Testis (tissue), 2 donors: ENCODE results near the gene WDR37.

Experiments used
- CTCF ChIP-seq, 3 experiments: fragments of 450-650 bp in 2 of 3; fragments of 200-600 bp in 1 of 3; sonication (generic) in 1 of 3; IDR thresholded peaks; one replicate each; pipeline ENCODE4 v1.5.1; 2016 to 2019; ENCODE audit warnings: antibody characterized with exemption in 3 of 3, mild to moderate bottlenecking in 2 of 3, moderate library complexity in 1 of 3
- POLR2A ChIP-seq: fragments of 450-650 bp; IDR thresholded peaks from one replicate; pipeline ENCODE4 v1.6.1; 2017; ENCODE audit warnings: antibody characterized with exemption, mild to moderate bottlenecking, moderate library complexity

- TF ChIP-seq CTCF (IDR thresholded peaks at IDR 0.05) (no peak), POLR2A (no peak)
These were observed 50.8 kb downstream of the WDR37 start for GRCh38 chr10:1107004-1107403.
